Astrocyte of the spinal cord (primary cell): ENCODE data around the gene VPS41.

ENCODE experiments used
- DNase-seq: peaks from one replicate; pipeline ENCODE4 v3.0.0; 2011; ENCODE audit warnings: low read depth, low spot score
- H3K4me3 ChIP-seq: 2 replicates; pipeline ENCODE4 v1.5.1; 2011; ENCODE audit warnings: low read depth, mild to moderate bottlenecking, low read length, moderate library complexity
- in situ Hi-C: cut with HindIII; loops from 2 replicates; pipeline ENCODE4 v1.10.0; 2017; ENCODE audit warnings: low sequenced_read_pairs
- TF ChIP-seq, protein P1 (sequence below): IDR thresholded peaks from 2 replicates; pipeline ENCODE4 v1.5.1; 2012; ENCODE audit warnings: low read depth, mild to moderate bottlenecking, low read length, inconsistent platforms

VPS41 gene

DNA sequence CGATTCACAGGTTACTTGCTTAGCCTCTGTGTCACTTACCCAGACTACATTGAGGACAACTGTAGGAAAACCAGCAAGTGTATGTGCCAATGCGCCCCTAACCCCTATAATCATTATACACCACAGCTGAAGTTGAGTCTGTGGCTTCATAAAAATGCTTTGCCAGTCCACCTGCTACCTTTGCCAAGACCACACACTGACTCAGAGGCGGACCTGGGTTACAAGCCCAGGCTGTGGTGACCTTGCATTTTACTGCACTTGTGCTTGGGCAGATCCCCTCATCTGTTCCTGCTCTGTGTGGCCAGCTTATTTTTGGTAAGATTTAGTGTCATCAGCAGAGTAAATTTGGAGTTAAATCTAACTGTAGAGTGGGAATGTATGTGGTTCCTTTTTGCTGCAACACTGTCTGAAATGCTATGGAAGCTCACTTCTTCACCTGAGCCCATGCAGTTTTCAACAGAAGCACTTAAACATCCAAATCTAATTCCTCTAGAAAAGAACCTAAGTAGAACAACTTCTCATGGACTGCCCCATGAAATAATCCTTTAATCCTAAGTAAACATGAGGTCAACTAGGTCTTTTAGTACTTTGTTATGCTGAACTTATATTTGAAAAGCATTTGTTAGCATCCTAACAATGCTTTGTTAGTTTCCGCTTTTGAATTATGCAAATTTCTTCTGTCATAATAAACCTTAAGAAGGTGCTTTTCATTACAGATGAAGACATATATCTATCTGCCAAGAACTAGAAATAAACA, 181.6 kb downstream of the VPS41 start:
- no peak for DNase-seq
- H3K4me3 ChIP-seq = no peak overlapping the region
- in situ Hi-C loops = no loop called here
- TF ChIP-seq, protein P1, sequence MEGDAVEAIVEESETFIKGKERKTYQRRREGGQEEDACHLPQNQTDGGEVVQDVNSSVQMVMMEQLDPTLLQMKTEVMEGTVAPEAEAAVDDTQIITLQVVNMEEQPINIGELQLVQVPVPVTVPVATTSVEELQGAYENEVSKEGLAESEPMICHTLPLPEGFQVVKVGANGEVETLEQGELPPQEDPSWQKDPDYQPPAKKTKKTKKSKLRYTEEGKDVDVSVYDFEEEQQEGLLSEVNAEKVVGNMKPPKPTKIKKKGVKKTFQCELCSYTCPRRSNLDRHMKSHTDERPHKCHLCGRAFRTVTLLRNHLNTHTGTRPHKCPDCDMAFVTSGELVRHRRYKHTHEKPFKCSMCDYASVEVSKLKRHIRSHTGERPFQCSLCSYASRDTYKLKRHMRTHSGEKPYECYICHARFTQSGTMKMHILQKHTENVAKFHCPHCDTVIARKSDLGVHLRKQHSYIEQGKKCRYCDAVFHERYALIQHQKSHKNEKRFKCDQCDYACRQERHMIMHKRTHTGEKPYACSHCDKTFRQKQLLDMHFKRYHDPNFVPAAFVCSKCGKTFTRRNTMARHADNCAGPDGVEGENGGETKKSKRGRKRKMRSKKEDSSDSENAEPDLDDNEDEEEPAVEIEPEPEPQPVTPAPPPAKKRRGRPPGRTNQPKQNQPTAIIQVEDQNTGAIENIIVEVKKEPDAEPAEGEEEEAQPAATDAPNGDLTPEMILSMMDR = no peak

DNA sequence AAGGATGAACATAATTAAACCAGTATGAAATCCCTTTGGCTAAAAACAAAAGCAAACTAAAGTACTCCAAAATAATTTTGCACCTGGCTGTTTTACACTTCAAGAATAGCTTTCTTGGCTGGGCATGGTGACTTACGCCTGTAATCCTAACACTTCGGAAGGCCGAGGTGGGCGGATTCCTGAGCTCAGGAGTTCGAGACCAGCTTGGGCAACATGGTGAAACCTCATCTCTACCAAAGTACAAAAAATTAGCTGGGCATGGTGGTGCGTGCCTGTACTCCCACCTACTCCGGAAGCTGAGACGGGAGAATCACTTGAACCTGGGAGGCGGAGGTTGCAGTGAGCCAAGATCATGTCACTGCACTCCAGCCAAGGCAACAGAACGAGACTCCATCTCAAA, 185.7 kb downstream of the VPS41 start:
- DNase-seq = no peak
- in situ Hi-C loops = no loop called here
- TF ChIP-seq, protein P1 = no peak
- no peak overlapping the region for H3K4me3 ChIP-seq

DNA sequence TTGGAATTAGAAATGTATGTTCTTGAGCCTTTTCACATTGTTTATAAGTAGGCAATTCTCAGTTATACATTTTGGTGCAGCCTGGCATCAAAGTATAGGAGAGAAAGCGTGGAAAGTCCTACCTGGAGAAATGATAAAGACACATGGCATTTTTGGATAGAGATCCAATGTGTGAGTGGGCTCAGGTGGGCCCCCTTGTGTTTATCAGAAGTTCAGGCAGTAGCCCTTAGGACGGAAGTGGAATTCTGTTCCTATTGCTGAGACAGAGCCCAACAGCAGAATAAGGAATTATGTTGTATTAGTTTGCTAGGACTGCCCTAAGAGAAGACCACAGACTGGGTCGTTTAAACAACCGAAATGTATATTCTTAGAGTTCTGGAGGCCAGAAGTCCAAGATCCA, 192.6 kb downstream of the VPS41 start:
- DNase-seq = no peak
- TF ChIP-seq, protein P1 = no peak
- no peak overlapping the region for H3K4me3 ChIP-seq
- in situ Hi-C loops = no loop called here

DNA sequence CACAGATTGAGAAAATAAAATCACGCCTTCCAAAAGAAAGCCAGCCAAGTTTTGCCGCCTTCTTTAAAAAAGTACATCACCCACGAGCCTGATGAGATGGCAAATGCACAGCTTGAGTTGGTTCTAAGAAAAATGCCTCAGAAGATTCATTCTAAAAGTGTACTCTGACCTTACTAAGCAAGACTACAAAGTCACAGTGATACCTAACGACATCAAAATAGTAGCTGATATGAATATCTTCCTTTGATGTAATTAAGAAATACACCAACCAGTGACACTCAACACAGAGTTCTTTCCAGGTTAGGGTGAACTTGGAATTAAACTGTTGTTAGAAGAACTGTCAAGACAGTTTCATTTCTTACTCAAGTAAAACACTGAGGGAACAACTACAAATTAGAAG, 199.9 kb downstream of the VPS41 start:
- H3K4me3 ChIP-seq = no peak overlapping the region
- in situ Hi-C loops = no loop called here
- DNase-seq = no peak
- TF ChIP-seq, protein P1 = no peak

DNA sequence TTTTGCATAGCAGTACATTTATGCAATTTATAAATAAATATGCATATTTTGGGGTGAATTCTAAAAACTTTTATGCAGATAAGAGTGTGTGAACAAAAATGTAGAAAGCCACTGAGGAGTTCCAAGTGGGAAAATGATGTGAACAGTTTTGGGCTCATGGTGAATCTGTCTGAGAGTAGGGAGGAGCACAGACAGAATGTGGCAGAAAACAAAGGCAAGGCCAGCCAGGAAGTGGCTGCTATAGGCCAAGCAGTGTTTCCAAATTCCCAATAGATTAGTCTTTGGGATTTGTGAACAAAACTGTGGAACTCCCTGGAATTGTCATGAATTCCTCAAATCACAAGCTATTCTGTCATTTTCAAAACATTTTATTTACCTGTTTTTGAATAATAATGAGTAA, 204.2 kb downstream of the VPS41 start:
- in situ Hi-C loops = no loop called here
- TF ChIP-seq, protein P1 = no peak
- no peak for DNase-seq
- H3K4me3 ChIP-seq = no peak overlapping the region

DNA sequence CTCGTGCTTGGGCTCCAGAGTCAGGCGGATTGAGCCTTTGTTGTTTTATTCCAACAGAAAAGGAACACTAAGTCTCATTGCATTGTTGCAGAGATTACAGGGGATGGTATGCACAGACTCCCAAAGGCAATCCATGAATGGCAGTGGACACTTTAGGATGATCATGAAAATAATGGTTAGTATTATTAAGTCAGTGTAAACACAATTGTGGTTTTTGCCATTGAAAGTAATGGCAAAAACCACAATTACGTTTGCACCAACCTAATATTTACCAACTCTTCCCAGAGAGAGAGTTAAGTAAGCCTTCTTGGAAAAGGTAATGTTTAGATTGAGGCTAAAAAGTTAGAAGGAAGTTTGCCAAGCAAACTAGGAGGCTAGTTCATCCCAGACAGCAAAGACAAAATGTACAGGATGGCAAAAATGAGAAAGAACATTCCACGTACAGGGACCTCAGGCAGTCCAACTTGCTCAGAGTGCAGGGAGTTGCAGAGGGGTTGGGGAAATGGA, 204.9 kb downstream of the VPS41 start:
- TF ChIP-seq, protein P1 = no peak
- no peak overlapping the region for H3K4me3 ChIP-seq
- DNase-seq = no peak
- in situ Hi-C loops = no loop called here
